Type B pancreatic cell (in vitro differentiated cells): ENCODE results near the gene C6orf141. TPM values are rescaled to one million over a fixed set of nuclear protein-coding genes. Genes with fewer than 3 reads are reported as not detected.
A peak's percentile ranks its signal among the peaks of the same experiment; 100 is the strongest.

Experiments used
- DNase-seq: peaks from one replicate; pipeline ENCODE4 v3.0.0; 2021; ENCODE audit warnings: mixed read lengths; ENCODE audit not compliant: unreplicated experiment; ENCODE audit errors: extremely low spot score
- H3K27ac Mint-ChIP-seq: 2 replicates; pipeline ENCODE4 v1.8.0; 2021; ENCODE audit warnings: mild to moderate bottlenecking, mixed read lengths
- H3K27me3 Mint-ChIP-seq: 2 replicates; pipeline ENCODE4 v1.8.0; 2021; ENCODE audit warnings: mixed read lengths
- H3K36me3 Mint-ChIP-seq: 2 replicates; pipeline ENCODE4 v1.8.0; 2021; ENCODE audit warnings: mixed read lengths
- H3K4me1 Mint-ChIP-seq: one replicate; pipeline ENCODE4 v1.8.0; 2021; ENCODE audit warnings: mixed read lengths; ENCODE audit not compliant: unreplicated experiment
- H3K4me3 Mint-ChIP-seq: 2 replicates; pipeline ENCODE4 v1.8.0; 2021; ENCODE audit warnings: mild to moderate bottlenecking, mixed read lengths
- H3K9me3 Mint-ChIP-seq: 2 replicates; pipeline ENCODE4 v1.8.0; 2021; ENCODE audit warnings: mixed read lengths
- total RNA-seq: library from RNA; stranded (reverse); gene quantifications from 2 replicates; pipeline ENCODE4 v1.2.1, GENCODE V29; 2021; ENCODE audit warnings: low replicate concordance
- TF ChIP-seq, protein P1 (sequence below): fragments of 200-600 bp; sonication (generic); conservative IDR thresholded peaks from 2 replicates; pipeline ENCODE4 v1.5.0; 2021; ENCODE audit warnings: antibody characterized with exemption, mild to moderate bottlenecking

Gene C6orf141
- total RNA-seq, 1 donor from 2014 or later, result 9.5 TPM

DNA sequence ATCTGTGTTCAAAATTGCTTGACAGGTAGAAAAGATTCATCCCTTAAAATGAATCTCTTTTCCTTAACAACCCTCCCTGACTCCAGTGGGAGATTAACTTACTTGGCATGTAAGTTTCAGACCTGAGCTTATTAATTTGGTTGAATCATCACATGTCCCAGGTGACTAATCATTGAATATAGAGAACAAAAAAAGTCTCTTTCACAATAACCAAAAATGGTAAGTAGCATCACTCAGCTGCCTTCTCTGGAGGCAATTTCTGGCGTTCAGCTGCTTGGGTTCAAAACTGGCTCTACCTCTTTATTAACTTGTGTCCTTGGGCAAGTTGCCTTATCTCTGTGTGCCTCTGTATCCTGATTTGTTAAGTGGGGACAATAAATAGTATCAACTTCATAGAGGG is 2.9 kb downstream of the C6orf141 start:
- Mint-ChIP-seq H3K27me3 (peaks cover 32% of the 10 kb centered on the region), H3K27ac (peak overlapping the region; percentile 83), H3K36me3 (peaks cover 5% of the 10 kb centered on the region), H3K9me3 (peaks cover 5% of the 10 kb centered on the region), H3K4me1 (peaks cover 26% of the 10 kb centered on the region), H3K4me3 (peak overlapping the region; percentile 82)
- TF ChIP-seq, protein P1, sequence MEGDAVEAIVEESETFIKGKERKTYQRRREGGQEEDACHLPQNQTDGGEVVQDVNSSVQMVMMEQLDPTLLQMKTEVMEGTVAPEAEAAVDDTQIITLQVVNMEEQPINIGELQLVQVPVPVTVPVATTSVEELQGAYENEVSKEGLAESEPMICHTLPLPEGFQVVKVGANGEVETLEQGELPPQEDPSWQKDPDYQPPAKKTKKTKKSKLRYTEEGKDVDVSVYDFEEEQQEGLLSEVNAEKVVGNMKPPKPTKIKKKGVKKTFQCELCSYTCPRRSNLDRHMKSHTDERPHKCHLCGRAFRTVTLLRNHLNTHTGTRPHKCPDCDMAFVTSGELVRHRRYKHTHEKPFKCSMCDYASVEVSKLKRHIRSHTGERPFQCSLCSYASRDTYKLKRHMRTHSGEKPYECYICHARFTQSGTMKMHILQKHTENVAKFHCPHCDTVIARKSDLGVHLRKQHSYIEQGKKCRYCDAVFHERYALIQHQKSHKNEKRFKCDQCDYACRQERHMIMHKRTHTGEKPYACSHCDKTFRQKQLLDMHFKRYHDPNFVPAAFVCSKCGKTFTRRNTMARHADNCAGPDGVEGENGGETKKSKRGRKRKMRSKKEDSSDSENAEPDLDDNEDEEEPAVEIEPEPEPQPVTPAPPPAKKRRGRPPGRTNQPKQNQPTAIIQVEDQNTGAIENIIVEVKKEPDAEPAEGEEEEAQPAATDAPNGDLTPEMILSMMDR, result no peak
- DNase-seq, result no peak

DNA sequence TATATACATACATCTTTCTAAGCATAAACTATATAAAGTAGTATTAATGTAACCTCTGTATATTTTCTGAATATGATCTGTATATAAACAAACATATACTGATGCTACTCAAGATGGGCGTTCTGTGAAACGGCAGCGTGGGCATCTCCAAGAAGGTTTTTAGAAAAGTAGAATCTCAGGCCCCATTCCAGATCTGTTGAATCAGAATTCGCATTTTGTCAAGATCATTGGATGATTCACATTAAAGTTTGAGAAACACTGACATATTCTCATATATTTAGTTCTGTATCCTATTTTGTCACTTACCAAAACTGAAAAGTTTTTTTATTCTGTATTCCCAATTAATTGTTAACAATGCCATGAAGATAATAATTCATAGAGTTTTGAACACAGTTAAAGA is 5.5 kb downstream of the C6orf141 start:
- Mint-ChIP-seq H3K4me1 (peaks cover 22% of the 10 kb centered on the region), H3K4me3 (no peak overlapping the region), H3K36me3 (peaks cover 5% of the 10 kb centered on the region), H3K9me3 (peaks cover 5% of the 10 kb centered on the region), H3K27me3 (peaks cover 17% of the 10 kb centered on the region), H3K27ac (peak overlapping the region; percentile 87)
- no peak for DNase-seq
- TF ChIP-seq, protein P1, result no peak

DNA sequence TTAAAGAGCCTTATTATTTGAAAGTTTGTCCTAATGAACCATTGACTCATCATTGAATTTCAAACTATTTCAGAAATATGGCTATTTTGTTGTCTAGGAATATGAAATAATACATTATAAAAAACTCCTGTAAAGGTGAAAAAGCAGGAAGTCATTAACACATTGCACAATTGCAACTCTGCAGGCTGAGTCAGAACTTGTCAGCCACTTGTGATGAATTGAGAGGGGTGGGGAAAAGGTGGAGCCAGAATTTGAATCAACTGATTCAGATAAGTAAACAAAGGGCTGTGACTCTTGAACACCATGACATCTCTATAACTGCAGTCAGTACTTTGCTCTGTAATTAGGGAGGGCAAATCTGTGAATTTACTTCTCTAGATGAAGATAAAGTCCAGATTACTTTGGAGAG is 6.0 kb downstream of the C6orf141 start:
- Mint-ChIP-seq H3K27ac (peak overlapping the region; percentile 87), H3K4me3 (peak overlapping the region; percentile 61), H3K4me1 (peaks cover 19% of the 10 kb centered on the region), H3K9me3 (peaks cover 5% of the 10 kb centered on the region), H3K36me3 (peaks cover 5% of the 10 kb centered on the region), H3K27me3 (peaks cover 12% of the 10 kb centered on the region)
- TF ChIP-seq, protein P1, result no peak
- no peak for DNase-seq

DNA sequence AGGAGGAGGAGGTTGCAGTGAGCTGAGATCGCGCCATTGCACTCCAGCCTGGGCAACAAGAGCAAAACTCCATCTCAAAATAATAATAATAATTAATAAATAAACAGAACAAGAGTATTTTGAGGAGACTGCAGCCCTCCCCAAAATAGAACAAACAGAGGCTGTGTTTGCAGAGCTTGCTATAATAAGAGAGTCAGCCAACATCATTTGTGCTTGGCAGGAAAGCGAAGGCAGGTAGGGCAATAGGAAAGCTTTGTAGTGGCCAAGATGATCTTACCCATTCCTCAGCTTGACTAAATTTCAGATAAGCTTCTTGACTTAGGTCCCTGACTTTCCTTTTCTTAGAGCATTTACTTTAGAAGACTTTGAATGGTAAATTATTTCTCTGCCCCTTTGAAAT is 6.7 kb downstream of the C6orf141 start:
- DNase-seq, result no peak
- H3K27ac Mint-ChIP-seq, result no peak overlapping the region
- peaks cover 5% of the 10 kb centered on the region for H3K9me3 Mint-ChIP-seq
- peaks cover 7% of the 10 kb centered on the region for H3K27me3 Mint-ChIP-seq
- TF ChIP-seq, protein P1, result no peak
- no peak overlapping the region for H3K4me3 Mint-ChIP-seq
- H3K36me3 Mint-ChIP-seq, result peaks cover 5% of the 10 kb centered on the region
- peaks cover 13% of the 10 kb centered on the region for H3K4me1 Mint-ChIP-seq

DNA sequence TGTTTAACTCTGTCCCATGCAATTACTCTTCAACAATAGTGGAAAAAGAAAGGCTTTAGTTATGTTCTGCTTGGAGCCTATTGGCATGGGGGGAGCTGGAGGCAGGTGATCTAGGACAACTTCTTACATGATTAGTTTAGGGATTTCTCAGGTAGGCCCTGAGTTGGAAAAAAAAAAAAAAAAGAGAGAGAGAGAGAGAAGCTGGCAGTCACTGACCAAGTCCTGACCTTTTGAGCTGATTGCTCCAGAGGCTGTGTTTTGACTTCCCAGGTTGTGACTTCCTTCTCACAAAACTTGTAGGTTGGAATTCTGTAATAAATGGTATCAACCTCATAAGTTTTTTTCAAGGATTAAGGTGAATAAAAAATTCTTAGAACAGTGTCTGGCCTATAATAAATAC is 7.8 kb downstream of the C6orf141 start:
- DNase-seq, result no peak
- peaks cover 5% of the 10 kb centered on the region for H3K36me3 Mint-ChIP-seq
- peaks cover 12% of the 10 kb centered on the region for H3K4me1 Mint-ChIP-seq
- no peak overlapping the region for H3K4me3 Mint-ChIP-seq
- H3K9me3 Mint-ChIP-seq, result peaks cover 5% of the 10 kb centered on the region
- TF ChIP-seq, protein P1, result no peak
- peaks cover 3% of the 10 kb centered on the region for H3K27me3 Mint-ChIP-seq
- no peak overlapping the region for H3K27ac Mint-ChIP-seq
